Osteocyte (in vitro differentiated cells): ENCODE results near the gene KIF26A. TPM values are rescaled to one million over a fixed set of nuclear protein-coding genes. Genes with fewer than 3 reads are reported as not detected.

Experiments used
- DNase-seq: peaks from one replicate; pipeline ENCODE4 v3.0.0; 2021; ENCODE audit warnings: mixed read lengths; ENCODE audit not compliant: unreplicated experiment; ENCODE audit errors: extremely low spot score
- H3K27ac Mint-ChIP-seq: one replicate; pipeline ENCODE4 v1.8.0; 2021; ENCODE audit warnings: mild to moderate bottlenecking, mixed read lengths; ENCODE audit not compliant: unreplicated experiment
- H3K27me3 Mint-ChIP-seq: one replicate; pipeline ENCODE4 v1.8.0; 2021; ENCODE audit warnings: mixed read lengths; ENCODE audit not compliant: unreplicated experiment
- H3K36me3 Mint-ChIP-seq: one replicate; pipeline ENCODE4 v1.8.0; 2021; ENCODE audit warnings: mixed read lengths; ENCODE audit not compliant: unreplicated experiment
- H3K4me1 Mint-ChIP-seq: one replicate; pipeline ENCODE4 v1.8.0; 2021; ENCODE audit warnings: mixed read lengths; ENCODE audit not compliant: unreplicated experiment
- H3K4me3 Mint-ChIP-seq: one replicate; pipeline ENCODE4 v1.8.0; 2021; ENCODE audit warnings: mild to moderate bottlenecking, moderate library complexity, mixed read lengths; ENCODE audit not compliant: unreplicated experiment
- H3K9me3 Mint-ChIP-seq: one replicate; pipeline ENCODE4 v1.8.0; 2021; ENCODE audit warnings: mixed read lengths; ENCODE audit not compliant: unreplicated experiment
- CTCF ChIP-seq: fragments of 200-600 bp; sonication (generic); IDR thresholded peaks from 2 replicates; pipeline ENCODE4 v1.5.0; 2021; ENCODE audit warnings: antibody characterized with exemption, mild to moderate bottlenecking, moderate library complexity
- total RNA-seq: library from RNA; stranded (reverse); gene quantifications from 2 replicates; pipeline ENCODE4 v1.2.1, GENCODE V29; 2021

Gene KIF26A
- total RNA-seq, 1 donor from 2014 or later, result 4.5 TPM

- H3K4me1 Mint-ChIP-seq, result no peaks in the 10 kb centered on the region
- no peaks in the 10 kb centered on the region for H3K36me3 Mint-ChIP-seq
- H3K27ac Mint-ChIP-seq, result no peak overlapping the region
- TF ChIP-seq CTCF, result no peak
- no peaks in the 10 kb centered on the region for H3K9me3 Mint-ChIP-seq
- no peak for DNase-seq
- no peaks in the 10 kb centered on the region for H3K27me3 Mint-ChIP-seq
- H3K4me3 Mint-ChIP-seq, result no peak overlapping the region
These were observed 33.5 kb downstream of the KIF26A start for GRCh38 chr14:104171895-104172294.

GRCh38 chr14:104172349-104172748 is 34.0 kb downstream of the KIF26A start:
- TF ChIP-seq CTCF, result no peak
- no peaks in the 10 kb centered on the region for H3K4me1 Mint-ChIP-seq
- no peak overlapping the region for H3K4me3 Mint-ChIP-seq
- no peaks in the 10 kb centered on the region for H3K9me3 Mint-ChIP-seq
- no peaks in the 10 kb centered on the region for H3K27me3 Mint-ChIP-seq
- no peak for DNase-seq
- H3K27ac Mint-ChIP-seq, result no peak overlapping the region
- H3K36me3 Mint-ChIP-seq, result no peaks in the 10 kb centered on the region

- H3K9me3 Mint-ChIP-seq, result no peaks in the 10 kb centered on the region
- no peaks in the 10 kb centered on the region for H3K27me3 Mint-ChIP-seq
- H3K4me3 Mint-ChIP-seq, result no peak overlapping the region
- H3K27ac Mint-ChIP-seq, result no peak overlapping the region
- TF ChIP-seq CTCF, result no peak
- H3K36me3 Mint-ChIP-seq, result no peaks in the 10 kb centered on the region
- DNase-seq, result no peak
- H3K4me1 Mint-ChIP-seq, result no peaks in the 10 kb centered on the region
These were observed 34.5 kb downstream of the KIF26A start for GRCh38 chr14:104172880-104173279.

- no peak overlapping the region for H3K27ac Mint-ChIP-seq
- no peak overlapping the region for H3K4me3 Mint-ChIP-seq
- TF ChIP-seq CTCF, result no peak
- H3K4me1 Mint-ChIP-seq, result no peaks in the 10 kb centered on the region
- H3K36me3 Mint-ChIP-seq, result no peaks in the 10 kb centered on the region
- H3K27me3 Mint-ChIP-seq, result no peaks in the 10 kb centered on the region
- no peak for DNase-seq
- H3K9me3 Mint-ChIP-seq, result no peaks in the 10 kb centered on the region
These were observed 35.7 kb downstream of the KIF26A start for GRCh38 chr14:104174051-104174450.

GRCh38 chr14:104175041-104175440 is 36.7 kb downstream of the KIF26A start:
- H3K4me1 Mint-ChIP-seq, result no peaks in the 10 kb centered on the region
- no peak for TF ChIP-seq CTCF
- H3K27ac Mint-ChIP-seq, result no peak overlapping the region
- no peak for DNase-seq
- no peak overlapping the region for H3K4me3 Mint-ChIP-seq
- H3K27me3 Mint-ChIP-seq, result no peaks in the 10 kb centered on the region
- no peaks in the 10 kb centered on the region for H3K36me3 Mint-ChIP-seq
- H3K9me3 Mint-ChIP-seq, result no peaks in the 10 kb centered on the region
